Suprapubic skin (tissue), 4 donors: ENCODE results near the gene WWOX. TPM values are rescaled to one million over a fixed set of nuclear protein-coding genes. Genes with fewer than 3 reads are reported as not detected.

Experiments used
- DNase-seq, 2 donors: peaks; one replicate each; pipeline ENCODE4 v3.0.0-alpha.2; 2019; ENCODE audit warnings: low spot score in 2 of 2
- H3K27ac ChIP-seq: fragments of 200-600 bp; sonication (generic); one replicate; pipeline ENCODE4 v1.5.1; 2019
- H3K27me3 ChIP-seq: fragments of 200-600 bp; sonication (generic); one replicate; pipeline ENCODE4 v1.5.1; 2019
- H3K36me3 ChIP-seq: fragments of 200-600 bp; sonication (generic); one replicate; pipeline ENCODE4 v1.5.1; 2019
- H3K4me1 ChIP-seq: fragments of 200-600 bp; sonication (generic); one replicate; pipeline ENCODE4 v1.5.1; 2019
- H3K4me3 ChIP-seq: fragments of 200-600 bp; sonication (generic); one replicate; pipeline ENCODE4 v1.5.1; 2019; ENCODE audit warnings: mild to moderate bottlenecking
- H3K9me3 ChIP-seq: fragments of 200-600 bp; sonication (generic); one replicate; pipeline ENCODE4 v1.5.1; 2019
- CTCF ChIP-seq, 2 donors: fragments of 200-600 bp in 1 of 2; fragments of 450-650 bp in 1 of 2; sonication (generic) in 1 of 2; IDR thresholded peaks; one replicate each; pipeline ENCODE4 v1.5.1; 2016 to 2019; ENCODE audit warnings: antibody characterized with exemption in 2 of 2, mild to moderate bottlenecking in 1 of 2, moderate library complexity in 1 of 2
- EP300 ChIP-seq: sonication (generic); formaldehyde crosslinking; IDR thresholded peaks from one replicate; pipeline ENCODE4 v1.6.1; 2017; ENCODE audit warnings: antibody characterized with exemption
- POLR2A ChIP-seq, 2 donors: fragments of 450-650 bp; IDR thresholded peaks; one replicate each; pipeline ENCODE4 v1.6.1; 2017; ENCODE audit warnings: antibody characterized with exemption in 2 of 2, mild to moderate bottlenecking in 2 of 2, moderate library complexity in 2 of 2
- POLR2AphosphoS5 ChIP-seq, 3 donors: sonication (generic); formaldehyde crosslinking; IDR thresholded peaks; one replicate each; pipeline ENCODE4 v1.6.1; 2017; ENCODE audit warnings: antibody characterized with exemption in 3 of 3
- WGBS: methylation state at CpG from one replicate; pipeline ENCODE4 v1.1.5; 2018; 5-methylcytosine and 5-hydroxymethylcytosine counted together
- total RNA-seq, 4 donors: library from RNA; depleted of rRNA; stranded (reverse); fragments of >200 nt; gene quantifications; one replicate each; pipeline ENCODE4 v1.1.0, GENCODE V29; 2016

WWOX gene
- total RNA-seq, 4 donors from 2014 or later, result 29.6 to 104 (median 47.3) TPM

GRCh38 chr16:78363843-78364555, 264.5 kb downstream of the WWOX start:
- Histone ChIP-seq H3K9me3 (no peaks in the 10 kb centered on the region), H3K36me3 (no peaks in the 10 kb centered on the region), H3K4me1 (no peaks in the 10 kb centered on the region), H3K4me3 (no peak overlapping the region), H3K27me3 (no peaks in the 10 kb centered on the region), H3K27ac (no peak overlapping the region)
- WGBS, result 83% methylated on average over 12 of the region's 12 CpGs
- no peak for TF ChIP-seq POLR2A (IDR thresholded peaks at IDR 0.05)
- no peak for TF ChIP-seq POLR2AphosphoS5 (IDR thresholded peaks at IDR 0.05)
- no peak for TF ChIP-seq EP300
- DNase-seq, result no peak

- Histone ChIP-seq H3K27ac (no peak overlapping the region), H3K36me3 (no peaks in the 10 kb centered on the region), H3K9me3 (no peaks in the 10 kb centered on the region), H3K27me3 (no peaks in the 10 kb centered on the region), H3K4me3 (no peak overlapping the region), H3K4me1 (no peaks in the 10 kb centered on the region)
- whole genome bisulfite sequencing, result 28% methylated on average over 3 of the region's 3 CpGs
- no peak for DNase-seq
- TF ChIP-seq POLR2A (IDR thresholded peaks at IDR 0.05) (no peak), CTCF (IDR thresholded peaks at IDR 0.05) (no peak), POLR2AphosphoS5 (IDR thresholded peaks at IDR 0.05) (no peak), EP300 (no peak)
Observed at GRCh38 chr16:78364556-78364880, 265.1 kb downstream of the WWOX start.

GRCh38 chr16:78365366-78365765, 265.9 kb downstream of the WWOX start:
- 66% methylated on average over 2 of the region's 2 CpGs for WGBS
- Histone ChIP-seq H3K4me1 (no peaks in the 10 kb centered on the region), H3K36me3 (no peaks in the 10 kb centered on the region), H3K27me3 (no peaks in the 10 kb centered on the region), H3K9me3 (no peaks in the 10 kb centered on the region), H3K27ac (no peak overlapping the region), H3K4me3 (no peak overlapping the region)
- DNase-seq, result no peak
- TF ChIP-seq POLR2A (IDR thresholded peaks at IDR 0.05) (no peak), CTCF (IDR thresholded peaks at IDR 0.05) (no peak), EP300 (no peak), POLR2AphosphoS5 (IDR thresholded peaks at IDR 0.05) (no peak)

GRCh38 chr16:78368121-78369102, 269.0 kb downstream of the WWOX start:
- no peak for DNase-seq
- no peaks in the 10 kb centered on the region for H3K27me3 ChIP-seq
- no peaks in the 10 kb centered on the region for H3K36me3 ChIP-seq
- H3K9me3 ChIP-seq, result no peaks in the 10 kb centered on the region
- no peaks in the 10 kb centered on the region for H3K4me1 ChIP-seq
- no peak overlapping the region for H3K27ac ChIP-seq
- TF ChIP-seq EP300 (no peak), POLR2A (IDR thresholded peaks at IDR 0.05) (no peak), POLR2AphosphoS5 (IDR thresholded peaks at IDR 0.05) (no peak), CTCF (IDR thresholded peaks at IDR 0.05) (no peak)
- WGBS, result 80% methylated on average over 10 of the region's 10 CpGs
- no peak overlapping the region for H3K4me3 ChIP-seq

- no peaks in the 10 kb centered on the region for H3K9me3 ChIP-seq
- no peak for TF ChIP-seq EP300
- TF ChIP-seq POLR2A (IDR thresholded peaks at IDR 0.05), result no peak
- no peak for TF ChIP-seq POLR2AphosphoS5 (IDR thresholded peaks at IDR 0.05)
- TF ChIP-seq CTCF (IDR thresholded peaks at IDR 0.05), result no peak
- no peak for DNase-seq
- H3K4me3 ChIP-seq, result no peak overlapping the region
- no peaks in the 10 kb centered on the region for H3K4me1 ChIP-seq
- 82% methylated on average over 3 of the region's 3 CpGs for WGBS
- H3K36me3 ChIP-seq, result no peaks in the 10 kb centered on the region
- H3K27ac ChIP-seq, result no peak overlapping the region
- no peaks in the 10 kb centered on the region for H3K27me3 ChIP-seq
Observed at GRCh38 chr16:78372277-78372676, 272.8 kb downstream of the WWOX start.
